IMR-90 (cell line): ENCODE data around the gene FAM234A. TPM values are rescaled to one million over a fixed set of nuclear protein-coding genes. Genes with fewer than 3 reads are reported as not detected.
A peak's percentile ranks its signal among the peaks of the same experiment; 100 is the strongest.

ENCODE experiments used
- ATAC-seq: fragments of 200-7000 bp; cut with Tn5 transposase; 2 replicates; pipeline ENCODE4 v1.9.1; 2020; ENCODE audit warnings: low read depth, mild to moderate bottlenecking, moderate library complexity
- BruUV-seq: library from RNA; stranded (reverse); fragments of 400-500 nt; replicated peaks from 2 replicates; lab custom pipeline; 2021; lab: Mats Ljungman, UMichigan
- CTCF ChIA-PET: fragments of 300-600 bp; formaldehyde crosslinking; extraction: SDS; loops from one replicate; lab custom pipeline; 2021; ENCODE audit warnings: antibody characterized with exemption; lab: Yijun Ruan, JAX
- POLR2A ChIA-PET: fragments of 300-600 bp; sonication (Branson Sonifier 250); formaldehyde crosslinking; loops from one replicate; lab custom pipeline; 2022; ENCODE audit warnings: antibody characterized with exemption; ENCODE audit not compliant: unreplicated experiment; lab: Charles Lee
- DNase-seq: peaks from one replicate; pipeline ENCODE4 v3.0.0; 2013
- H2AFZ ChIP-seq: replicated peaks from 2 replicates; pipeline ENCODE3; 2013; ENCODE audit warnings: low read length, mild to moderate bottlenecking; ENCODE audit not compliant: poor library complexity
- H2AK5ac ChIP-seq: 2 replicates; pipeline ENCODE4 v1.6.1; 2013; ENCODE audit warnings: low read depth, low read length, inconsistent platforms
- H2AK9ac ChIP-seq: replicated peaks from 2 replicates; pipeline ENCODE3; 2013; ENCODE audit warnings: mild to moderate bottlenecking, low read depth, low read length, moderate library complexity; ENCODE audit not compliant: poor library complexity
- H2BK120ac ChIP-seq: 2 replicates; pipeline ENCODE4 v1.6.1; 2013; ENCODE audit warnings: low read depth, low read length, inconsistent platforms
- H2BK15ac ChIP-seq: 3 replicates; pipeline ENCODE4 v1.6.1; 2013; ENCODE audit warnings: low read depth, low read length, inconsistent platforms
- H2BK20ac ChIP-seq: 2 replicates; pipeline ENCODE4 v1.6.1; 2013; ENCODE audit warnings: low read depth, mild to moderate bottlenecking, inconsistent platforms, low read length, moderate library complexity
- H2BK5ac ChIP-seq: 2 replicates; pipeline ENCODE4 v1.6.1; 2013; ENCODE audit warnings: mild to moderate bottlenecking, low read depth, low read length, inconsistent platforms; ENCODE audit not compliant: poor library complexity, severe bottlenecking
- H3K14ac ChIP-seq: replicated peaks from 2 replicates; pipeline ENCODE4 v1.6.1; 2013; ENCODE audit warnings: low read depth, low read length, inconsistent platforms
- H3K18ac ChIP-seq: 2 replicates; pipeline ENCODE4 v1.6.1; 2013; ENCODE audit warnings: low read depth, low read length, control low read depth
- H3K23ac ChIP-seq: 2 replicates; pipeline ENCODE4 v1.6.1; 2013; ENCODE audit warnings: low read depth, low read length, inconsistent platforms
- H3K27ac ChIP-seq: 2 replicates; pipeline ENCODE4 v1.5.1; 2013; ENCODE audit warnings: mild to moderate bottlenecking, control low read depth, low read length; ENCODE audit not compliant: insufficient read depth
- H3K27me3 ChIP-seq: 2 replicates; pipeline ENCODE4 v1.6.1; 2013; ENCODE audit warnings: low read length; ENCODE audit not compliant: control insufficient read depth, insufficient read depth
- H3K36me3 ChIP-seq: 2 replicates; pipeline ENCODE4 v1.6.1; 2013; ENCODE audit warnings: low read length, mixed read lengths; ENCODE audit not compliant: control insufficient read depth, insufficient read depth
- H3K4ac ChIP-seq: 2 replicates; pipeline ENCODE4 v1.6.1; 2013; ENCODE audit warnings: low read depth, low read length, inconsistent platforms
- H3K4me1 ChIP-seq: 2 replicates; pipeline ENCODE4 v1.6.1; 2013; ENCODE audit warnings: low read length, mixed read lengths; ENCODE audit not compliant: control insufficient read depth, insufficient read depth
- H3K4me2 ChIP-seq: 2 replicates; pipeline ENCODE4 v1.6.1; 2013; ENCODE audit warnings: low read depth, mild to moderate bottlenecking, control low read depth, low read length, moderate library complexity
- H3K4me3 ChIP-seq: 2 replicates; pipeline ENCODE4 v1.5.1; 2013; ENCODE audit warnings: low read depth, mild to moderate bottlenecking, control low read depth, low read length, moderate library complexity; ENCODE audit not compliant: insufficient read depth
- H3K56ac ChIP-seq: 2 replicates; pipeline ENCODE4 v1.6.1; 2013; ENCODE audit warnings: low read length, inconsistent platforms; ENCODE audit not compliant: insufficient read depth; ENCODE audit errors: extremely low read depth
- H3K79me1 ChIP-seq, 2 experiments: 2 replicates each; pipeline ENCODE4 v1.6.1; 2013; ENCODE audit warnings: low read length in 2 of 2, inconsistent platforms in 1 of 2, low read depth in 1 of 2
- H3K9ac ChIP-seq: 2 replicates; pipeline ENCODE4 v1.6.1; 2013; ENCODE audit warnings: low read depth, low read length, control low read depth
- H3K9me1 ChIP-seq: 2 replicates; pipeline ENCODE4 v1.6.1; 2013; ENCODE audit warnings: low read length, inconsistent platforms; ENCODE audit not compliant: insufficient read depth
- H3K9me3 ChIP-seq: 2 replicates; pipeline ENCODE4 v1.6.1; 2013; ENCODE audit warnings: low read length; ENCODE audit not compliant: control insufficient read depth, insufficient read depth
- H4K20me1 ChIP-seq: 2 replicates; pipeline ENCODE4 v1.6.1; 2013; ENCODE audit warnings: low read length, inconsistent platforms; ENCODE audit not compliant: insufficient read depth
- H4K5ac ChIP-seq: 2 replicates; pipeline ENCODE4 v1.6.1; 2013; ENCODE audit warnings: mild to moderate bottlenecking, low read depth, low read length, control low read depth
- H4K8ac ChIP-seq, 2 experiments: 2 replicates each; pipeline ENCODE4 v1.6.1; 2013; ENCODE audit warnings: low read depth in 2 of 2, low read length in 2 of 2, control low read depth in 1 of 2, inconsistent platforms in 1 of 2
- H4K91ac ChIP-seq: 2 replicates; pipeline ENCODE4 v1.6.1; 2013; ENCODE audit warnings: low read depth, low read length, inconsistent platforms; ENCODE audit not compliant: insufficient read depth
- BHLHE40 ChIP-seq: fragments of 150-350 bp; IDR thresholded peaks from 2 replicates; pipeline ENCODE4 v1.6.1; 2016; ENCODE audit warnings: mild to moderate bottlenecking, low read depth, low read length
- CEBPB ChIP-seq: IDR thresholded peaks from 2 replicates; pipeline ENCODE4 v1.6.1; 2012; ENCODE audit warnings: low read depth, low read length, improper control_type of control experiment
- CTCF ChIP-seq: conservative IDR thresholded peaks from 2 replicates; pipeline ENCODE4 v1.5.1; 2012; ENCODE audit warnings: mild to moderate bottlenecking, low read depth, low read length, improper control_type of control experiment
- ELK1 ChIP-seq: fragments of 150-350 bp; IDR thresholded peaks from 2 replicates; pipeline ENCODE4 v1.6.1; 2016; ENCODE audit warnings: low read depth, mild to moderate bottlenecking, low read length, moderate library complexity, borderline replicate concordance
- FOS ChIP-seq: fragments of 150-350 bp; IDR thresholded peaks from 2 replicates; pipeline ENCODE4 v1.6.1; 2016; ENCODE audit warnings: low read depth, low read length
- MAFK ChIP-seq: IDR thresholded peaks from 2 replicates; pipeline ENCODE4 v1.6.1; 2012; ENCODE audit warnings: low read depth, low read length, improper control_type of control experiment
- MAZ ChIP-seq: IDR thresholded peaks from 2 replicates; pipeline ENCODE4 v1.6.1; 2012; ENCODE audit warnings: low read depth, mild to moderate bottlenecking, low read length, improper control_type of control experiment, moderate library complexity, borderline replicate concordance
- MXI1 ChIP-seq: IDR thresholded peaks from 2 replicates; pipeline ENCODE4 v1.6.1; 2012; ENCODE audit warnings: low read depth, mild to moderate bottlenecking, low read length, moderate library complexity, borderline replicate concordance
- NFE2L2 ChIP-seq: fragments of 150-350 bp; IDR thresholded peaks from 2 replicates; pipeline ENCODE4 v1.6.1; 2016; ENCODE audit warnings: low read depth, mild to moderate bottlenecking, low read length
- POLR2A ChIP-seq: IDR thresholded peaks from 2 replicates; pipeline ENCODE4 v1.6.1; 2012; ENCODE audit warnings: mild to moderate bottlenecking, low read depth, low read length
- RAD21 ChIP-seq: IDR thresholded peaks from 2 replicates; pipeline ENCODE4 v1.6.1; 2012; ENCODE audit warnings: low read length, improper control_type of control experiment
- RFX5 ChIP-seq: IDR thresholded peaks from 2 replicates; pipeline ENCODE4 v1.8.0; 2012; ENCODE audit warnings: low read depth, mild to moderate bottlenecking, low read length, moderate library complexity
- SMC3 ChIP-seq: fragments of 150-350 bp; IDR thresholded peaks from 2 replicates; pipeline ENCODE4 v1.6.1; 2016; ENCODE audit warnings: low read depth, mild to moderate bottlenecking, antibody characterized with exemption, low read length, moderate library complexity
- USF2 ChIP-seq: fragments of 150-350 bp; IDR thresholded peaks from 2 replicates; pipeline ENCODE4 v1.6.1; 2017; ENCODE audit warnings: mild to moderate bottlenecking, antibody characterized with exemption, low read length, low read depth
- WGBS, 2 experiments: methylation state at CpG; one replicate each; pipeline versions ENCODE4 v1.1.5 to v1.1.7; 2013; ENCODE audit warnings: missing lambda C conversion rate in 2 of 2; ENCODE audit not compliant: insufficient read length in 1 of 2; ENCODE audit errors: extremely low coverage in 2 of 2; 5-methylcytosine and 5-hydroxymethylcytosine counted together
- dilution Hi-C: fragments of 300-500 bp; cut with HindIII; formaldehyde crosslinking; loops from one replicate; pipeline ENCODE4 v1.14.3; 2018; ENCODE audit warnings: low sequenced_read_pairs; ENCODE audit not compliant: unreplicated experiment
- in situ Hi-C: fragments of 300-500 bp; cut with MboI; formaldehyde crosslinking; loops from 3 replicates; pipeline ENCODE4 v1.14.3; 2019; ENCODE audit warnings: low sequenced_read_pairs, inconsistent platforms, mixed read lengths
- intact Hi-C: fragments of 100-400 bp; cut with micrococcal nuclease; formaldehyde crosslinking; loops from 2 replicates; pipeline ENCODE4 v1.10.0; 2022
- polyA plus RNA-seq, 3 experiments: library from polyadenylated mRNA; depleted of rRNA; stranded (reverse); fragments of >200 nt; gene quantifications; 2 replicates each; pipeline ENCODE4 v1.2.3, GENCODE V29; 2012; ENCODE audit warnings: low replicate concordance in 1 of 3
- total RNA-seq: library from RNA; depleted of rRNA; stranded (reverse); fragments of >200 nt; gene quantifications from 2 replicates; pipeline ENCODE4 v1.2.3, GENCODE V29; 2012

FAM234A gene
- total and polyA plus RNA-seq, 2 of the 4 experiments (the other 2 are of a cell fraction): 30.3 to 64.2 TPM

- no peak overlapping the region for H3K18ac ChIP-seq
- no peak overlapping the region for H3K4ac ChIP-seq
- H3K9ac ChIP-seq: no peak overlapping the region
- peak overlapping the region; percentile 45 for H3K4me3 ChIP-seq
- no peak overlapping the region for H2BK5ac ChIP-seq
- no peaks in the 10 kb centered on the region for H4K20me1 ChIP-seq
- ChIA-PET POLR2A (no interaction called here), CTCF (no interaction called here)
- intact Hi-C loops: no loop called here
- no peak overlapping the region for H3K56ac ChIP-seq
- H2BK120ac ChIP-seq: no peak overlapping the region
- no peak overlapping the region for H3K27ac ChIP-seq
- dilution Hi-C loops: no loop called here
- peaks cover 3% of the 10 kb centered on the region; the same call in 1 of the 2 replicates for H3K4me1 ChIP-seq
- H3K14ac ChIP-seq: no peak overlapping the region
- H2BK15ac ChIP-seq: no peak overlapping the region
- no peaks in the 10 kb centered on the region for H3K79me1 ChIP-seq
- H3K27me3 ChIP-seq: peaks cover 33% of the 10 kb centered on the region
- H3K4me2 ChIP-seq: peak overlapping the region; percentile 98
- TF ChIP-seq USF2 (no peak), ELK1 (no peak), RAD21 (no peak), FOS (no peak), POLR2A (no peak), MAZ (no peak; the same call in 1 of the 2 replicates), BHLHE40 (no peak), MXI1 (no peak), CEBPB (no peak), CTCF (no peak), RFX5 (no peak), NFE2L2 (no peak), MAFK (no peak), SMC3 (no peak)
- in situ Hi-C loops: no loop called here
- DNase-seq: no peak
- H2AFZ ChIP-seq: peak overlapping the region; percentile 89
- H3K36me3 ChIP-seq: no peaks in the 10 kb centered on the region
- H4K8ac ChIP-seq: peak overlapping the region in 1 of 2 experiments; percentile 25; a peak in 1 of 4 replicates
- no TSS peak for BruUV-seq
- no peak overlapping the region for H2AK5ac ChIP-seq
- H3K23ac ChIP-seq: no peak overlapping the region
- H2AK9ac ChIP-seq: peak overlapping the region; percentile 3
- no peak overlapping the region for H4K5ac ChIP-seq
- 3% methylated on average over 14 of the region's 58 CpGs; no CpG with 5 or more reads in 1 of the 2 experiments for WGBS, 2 experiments
- ATAC-seq: peak; percentile 25
- no peak overlapping the region for H4K91ac ChIP-seq
- H2BK20ac ChIP-seq: no peak overlapping the region
- H3K9me1 ChIP-seq: no peaks in the 10 kb centered on the region
- H3K9me3 ChIP-seq: no peaks in the 10 kb centered on the region
Measured at GRCh38 chr16:275041-275641, 40.5 kb downstream of the FAM234A start.
